T-cell (primary cell): ENCODE measurements around the gene GINM1. TPM values are rescaled to one million over a fixed set of nuclear protein-coding genes. Genes with fewer than 3 reads are reported as not detected.

Experiments
- ATAC-seq, 4 experiments: fragments of 200-7000 bp in 3 of 4; fragments of 150-1000 bp in 1 of 4; cut with Tn5 transposase; replicated peaks in 1 of 4; 1 replicate in 3 of 4; 2 replicates in 1 of 4; pipeline ENCODE4 v1.10.0; 2021; ENCODE audit warnings: moderate library complexity in 3 of 4, mild to moderate bottlenecking in 2 of 4, moderate number of reproducible peaks in 1 of 4
- CTCF ChIA-PET, 2 donors: fragments of 300-600 bp; sonication (Branson Sonifier 250); formaldehyde crosslinking; loops; one replicate each; lab custom pipeline; 2022; ENCODE audit warnings: antibody characterized with exemption in 2 of 2; lab: Charles Lee
- POLR2A ChIA-PET, 2 donors: fragments of 300-600 bp; sonication (Branson Sonifier 250); formaldehyde crosslinking; loops; one replicate each; lab custom pipeline; 2022; ENCODE audit warnings: antibody characterized with exemption in 2 of 2; lab: Charles Lee
- DNase-seq, 35 experiments: peaks; one replicate each; pipeline versions ENCODE4 v3.0.0 to v3.0.0-alpha.2; 2013 to 2023
- H3K27ac ChIP-seq: one replicate; pipeline ENCODE4 v1.5.1; 2013; ENCODE audit warnings: low read length
- H3K27me3 ChIP-seq, 2 experiments: replicated peaks in 1 of 2; 1 replicate in 1 of 2; 2 replicates in 1 of 2; pipeline versions ENCODE4 v1.6.1 to v1.7.0; 2013; ENCODE audit warnings: low read length in 1 of 2, mixed read lengths in 1 of 2; ENCODE audit not compliant: control insufficient read depth in 2 of 2, insufficient read depth in 2 of 2; ENCODE audit errors: extremely low read depth in 1 of 2
- H3K36me3 ChIP-seq, 2 donors: 1 replicate in 1 of 2; 2 replicates in 1 of 2; pipeline versions ENCODE4 v1.6.1 to v1.7.0; 2013; ENCODE audit warnings: low read length in 1 of 2; ENCODE audit not compliant: control insufficient read depth in 2 of 2, insufficient read depth in 1 of 2; ENCODE audit errors: extremely low read depth in 1 of 2
- H3K4me1 ChIP-seq, 2 experiments: 1 replicate in 1 of 2; 2 replicates in 1 of 2; pipeline versions ENCODE4 v1.6.1 to v1.7.0; 2013; ENCODE audit warnings: low read length in 2 of 2, mixed read lengths in 1 of 2; ENCODE audit not compliant: insufficient read depth in 2 of 2, control insufficient read depth in 1 of 2; ENCODE audit errors: extremely low read depth in 1 of 2
- H3K4me3 ChIP-seq, 2 donors: 1 replicate in 1 of 2; 2 replicates in 1 of 2; pipeline versions ENCODE4 v1.5.1 to v1.7.0; 2013; ENCODE audit warnings: mild to moderate bottlenecking in 2 of 2, low read length in 1 of 2, moderate library complexity in 1 of 2; ENCODE audit not compliant: control insufficient read depth in 1 of 2; ENCODE audit errors: extremely low read depth in 1 of 2
- H3K9me3 ChIP-seq: 2 replicates; pipeline ENCODE4 v1.7.0; 2013
- H3K27ac Mint-ChIP-seq, 2 donors: one replicate each; pipeline ENCODE4 v1.8.0; 2020 to 2021; ENCODE audit warnings: mild to moderate bottlenecking in 2 of 2, mixed read lengths in 2 of 2
- H3K27me3 Mint-ChIP-seq, 2 donors: one replicate each; pipeline ENCODE4 v1.8.0; 2021 to 2022; ENCODE audit warnings: mixed read lengths in 2 of 2
- H3K36me3 Mint-ChIP-seq: one replicate; pipeline ENCODE4 v1.8.0; 2021; ENCODE audit warnings: mixed read lengths
- H3K4me1 Mint-ChIP-seq, 3 donors: one replicate each; pipeline ENCODE4 v1.8.0; 2020 to 2022; ENCODE audit warnings: mixed read lengths in 3 of 3, mild to moderate bottlenecking in 1 of 3
- H3K4me3 Mint-ChIP-seq, 3 donors: one replicate each; pipeline ENCODE4 v1.8.0; 2020 to 2022; ENCODE audit warnings: mild to moderate bottlenecking in 3 of 3, mixed read lengths in 3 of 3, moderate library complexity in 3 of 3
- H3K9me3 Mint-ChIP-seq, 3 donors: one replicate each; pipeline ENCODE4 v1.8.0; 2020 to 2022; ENCODE audit warnings: mixed read lengths in 3 of 3
- WGBS: methylation state at CpG from one replicate; pipeline ENCODE4 v1.1.5; 2013; ENCODE audit warnings: missing lambda C conversion rate; ENCODE audit not compliant: insufficient coverage; 5-methylcytosine and 5-hydroxymethylcytosine counted together
- total RNA-seq, 35 experiments: library from RNA in 6 of 35; stranded (reverse) in 6 of 35; fragments of 120-200 nt in 1 of 35; gene quantifications; one replicate each; pipeline versions ENCODE4 v1.2.1 to v1.2.4 and lab custom pipeline; 2013 to 2026

GINM1 gene
- total RNA-seq, 5 donors from 2014 or later (not counting 1 experiment from before 2014, with no cell fraction given), result 15.4 to 24.5 (median 15.7) TPM

GRCh38 chr6:149580880-149581279 is 14.7 kb downstream of the GINM1 start:
- Mint-ChIP-seq H3K27me3 (no peaks in the 10 kb centered on the region), H3K9me3 (no peaks in the 10 kb centered on the region), H3K27ac (no peak overlapping the region), H3K36me3 (peaks cover 42% of the 10 kb centered on the region), H3K4me1 (peaks cover 0 to 1% (median 0%) of the 10 kb centered on the region in 3 donors), H3K4me3 (no peak overlapping the region)
- Histone ChIP-seq H3K27me3 (no peaks in the 10 kb centered on the region), H3K4me3 (no peak overlapping the region), H3K27ac (no peak overlapping the region), H3K9me3 (no peaks in the 10 kb centered on the region), H3K4me1 (no peaks in the 10 kb centered on the region), H3K36me3 (peaks cover 12 to 46% of the 10 kb centered on the region in 2 donors)
- ATAC-seq (no peak), DNase-seq (no peak)
- no CpG with 5 or more reads among the region's 5 CpGs for WGBS
- ChIA-PET CTCF (interaction anchor here in 1 of 2 donors (0.5 kb wide), 1 partner anchor 504 kb away, joined by 4 read pairs; no protein-coding TSS in a partner anchor), POLR2A (interaction anchor here in 1 of 2 donors (0.6 kb wide), 1 partner anchor 57 kb away, joined by 4 read pairs; no protein-coding TSS in a partner anchor)

GRCh38 chr6:149581349-149581748 is 15.2 kb downstream of the GINM1 start:
- peaks cover 12 to 46% of the 10 kb centered on the region in 2 donors for H3K36me3 ChIP-seq
- no peaks in the 10 kb centered on the region for H3K9me3 ChIP-seq
- no peak for DNase-seq
- Mint-ChIP-seq H3K27me3 (no peaks in the 10 kb centered on the region), H3K4me3 (no peak overlapping the region), H3K4me1 (no peaks in the 10 kb centered on the region), H3K27ac (no peak overlapping the region), H3K36me3 (peaks cover 45% of the 10 kb centered on the region), H3K9me3 (no peaks in the 10 kb centered on the region)
- H3K4me3 ChIP-seq, result no peak overlapping the region
- H3K27me3 ChIP-seq, result no peaks in the 10 kb centered on the region
- POLR2A ChIA-PET, result interaction anchor here in 1 of 2 donors (0.6 kb wide), 1 partner anchor 25 kb away, joined by 3 read pairs; no protein-coding TSS in a partner anchor
- WGBS, result no CpG with 5 or more reads among the region's 5 CpGs
- H3K27ac ChIP-seq, result no peak overlapping the region
- no peak for ATAC-seq
- no peaks in the 10 kb centered on the region for H3K4me1 ChIP-seq
- CTCF ChIA-PET, result interaction anchor here in 1 of 2 donors (0.5 kb wide), 1 partner anchor 504 kb away, joined by 4 read pairs; no protein-coding TSS in a partner anchor

- Histone ChIP-seq H3K9me3 (no peaks in the 10 kb centered on the region), H3K36me3 (peaks cover 6 to 52% of the 10 kb centered on the region in 2 donors), H3K27ac (no peak overlapping the region), H3K4me3 (no peak overlapping the region), H3K4me1 (no peaks in the 10 kb centered on the region), H3K27me3 (no peaks in the 10 kb centered on the region)
- CTCF ChIA-PET, result no interaction called here
- Mint-ChIP-seq H3K9me3 (no peaks in the 10 kb centered on the region), H3K27ac (no peak overlapping the region), H3K4me1 (no peaks in the 10 kb centered on the region), H3K4me3 (no peak overlapping the region), H3K27me3 (no peaks in the 10 kb centered on the region), H3K36me3 (peaks cover 39% of the 10 kb centered on the region)
- DNase-seq (no peak), ATAC-seq (no peak)
- POLR2A ChIA-PET, result interaction anchor here in 1 of 2 donors (1.1 kb wide), 1 partner anchor 167 kb away, joined by 3 read pairs; no protein-coding TSS in a partner anchor
- 100% methylated on average over 1 of the region's 2 CpGs for WGBS
These were observed 20.0 kb downstream of the GINM1 start for GRCh38 chr6:149586149-149586548.

- H3K9me3 Mint-ChIP-seq, result no peaks in the 10 kb centered on the region
- H3K9me3 ChIP-seq, result no peaks in the 10 kb centered on the region
- POLR2A ChIA-PET, result interaction anchor here (0.5 to 1.0 kb wide), 3 partner anchors 27 to 98 kb away, joined by 5 to 8 read pairs (median 7); partner anchors contain the start of gene GINM1 (in 1 of the 2)
- peaks cover 38% of the 10 kb centered on the region for H3K36me3 Mint-ChIP-seq
- no peak overlapping the region for H3K4me3 Mint-ChIP-seq
- no peaks in the 10 kb centered on the region for H3K27me3 Mint-ChIP-seq
- CTCF ChIA-PET, result interaction anchor here in 1 of 2 donors (0.7 kb wide), 1 partner anchor 37 kb away, joined by 3 read pairs; no protein-coding TSS in a partner anchor
- no peak overlapping the region for H3K4me3 ChIP-seq
- H3K4me1 Mint-ChIP-seq, result no peaks in the 10 kb centered on the region
- H3K27ac Mint-ChIP-seq, result no peak overlapping the region
- DNase-seq (no peak), ATAC-seq (no peak)
- H3K36me3 ChIP-seq, result peaks cover 0 to 56% of the 10 kb centered on the region in 2 donors
- no CpG with 5 or more reads among the region's 2 CpGs for WGBS
- no peaks in the 10 kb centered on the region for H3K4me1 ChIP-seq
- no peak overlapping the region for H3K27ac ChIP-seq
- H3K27me3 ChIP-seq, result no peaks in the 10 kb centered on the region
These were observed 26.8 kb downstream of the GINM1 start for GRCh38 chr6:149592983-149593382.

- H3K27ac Mint-ChIP-seq, result no peak overlapping the region
- CTCF ChIA-PET, result no interaction called here
- H3K36me3 Mint-ChIP-seq, result peaks cover 36% of the 10 kb centered on the region
These were observed 27.2 kb downstream of the GINM1 start for GRCh38 chr6:149593408-149593807.

GRCh38 chr6:149600508-149600907 is 34.3 kb downstream of the GINM1 start:
- Mint-ChIP-seq H3K36me3 (peaks cover 47% of the 10 kb centered on the region), H3K4me1 (no peaks in the 10 kb centered on the region)
- H3K9me3 ChIP-seq, result no peaks in the 10 kb centered on the region

More at GRCh38 chr6:149593408-149593807, 27.2 kb downstream of the GINM1 start:
- Mint-ChIP-seq H3K27me3 (no peaks in the 10 kb centered on the region), H3K4me3 (no peak overlapping the region), H3K4me1 (no peaks in the 10 kb centered on the region), H3K9me3 (no peaks in the 10 kb centered on the region)
- POLR2A ChIA-PET, result interaction anchor here (0.5 to 1.0 kb wide), 2 partner anchors 27 to 28 kb away, joined by 5 to 8 read pairs; partner anchors contain the start of gene GINM1 (in 1 of the 2)
- H3K4me3 ChIP-seq, result no peak overlapping the region
- H3K9me3 ChIP-seq, result no peaks in the 10 kb centered on the region
- peaks cover 0 to 56% of the 10 kb centered on the region in 2 donors for H3K36me3 ChIP-seq
- DNase-seq, result no peak
- WGBS, result no CpG with 5 or more reads among the region's 1 CpG
- H3K4me1 ChIP-seq, result no peaks in the 10 kb centered on the region
- no peak for ATAC-seq
- no peaks in the 10 kb centered on the region for H3K27me3 ChIP-seq
- no peak overlapping the region for H3K27ac ChIP-seq

More at GRCh38 chr6:149600508-149600907, 34.3 kb downstream of the GINM1 start:
- Histone ChIP-seq H3K36me3 (peaks cover 0 to 48% of the 10 kb centered on the region in 2 donors), H3K27ac (no peak overlapping the region), H3K4me3 (no peak overlapping the region), H3K4me1 (no peaks in the 10 kb centered on the region), H3K27me3 (no peaks in the 10 kb centered on the region)
- H3K27me3 Mint-ChIP-seq, result no peaks in the 10 kb centered on the region
- no peaks in the 10 kb centered on the region for H3K9me3 Mint-ChIP-seq
- no peak overlapping the region for H3K4me3 Mint-ChIP-seq
- DNase-seq (no peak), ATAC-seq (no peak)
- CTCF ChIA-PET, result interaction anchor here in 1 of 2 donors (0.6 kb wide), 3 partner anchors 36 to 1897 kb away, joined by 3 to 8 read pairs (median 6); no protein-coding TSS in a partner anchor
- POLR2A ChIA-PET, result interaction anchor here (0.6 to 0.7 kb wide), 3 partner anchors 21 to 103 kb away, joined by 3 to 4 read pairs (median 3); no protein-coding TSS in a partner anchor
- peak overlapping the region in 1 of 2 donors; percentile 74 for H3K27ac Mint-ChIP-seq
- 100% methylated on average over 3 of the region's 4 CpGs for WGBS
